Esophagus muscularis mucosa (tissue), 3 donors: ENCODE results near the gene ATG10.
A peak's percentile ranks its signal among the peaks of the same experiment; 100 is the strongest.

Source experiments
- CTCF ChIP-seq, 3 experiments: fragments of 200-600 bp in 2 of 3; fragments of 450-650 bp in 1 of 3; sonication (generic) in 2 of 3; IDR thresholded peaks; one replicate each; pipeline ENCODE4 v1.5.1; 2017 to 2019; ENCODE audit warnings: antibody characterized with exemption in 3 of 3, mild to moderate bottlenecking in 2 of 3, moderate library complexity in 1 of 3
- POLR2A ChIP-seq: fragments of 450-650 bp; IDR thresholded peaks from one replicate; pipeline ENCODE4 v1.6.1; 2017; ENCODE audit warnings: antibody characterized with exemption, moderate library complexity, mild to moderate bottlenecking, low read depth
- POLR2AphosphoS5 ChIP-seq, 2 donors: sonication (generic); formaldehyde crosslinking; IDR thresholded peaks; one replicate each; pipeline ENCODE4 v1.6.1; 2017; ENCODE audit warnings: antibody characterized with exemption in 2 of 2

DNA sequence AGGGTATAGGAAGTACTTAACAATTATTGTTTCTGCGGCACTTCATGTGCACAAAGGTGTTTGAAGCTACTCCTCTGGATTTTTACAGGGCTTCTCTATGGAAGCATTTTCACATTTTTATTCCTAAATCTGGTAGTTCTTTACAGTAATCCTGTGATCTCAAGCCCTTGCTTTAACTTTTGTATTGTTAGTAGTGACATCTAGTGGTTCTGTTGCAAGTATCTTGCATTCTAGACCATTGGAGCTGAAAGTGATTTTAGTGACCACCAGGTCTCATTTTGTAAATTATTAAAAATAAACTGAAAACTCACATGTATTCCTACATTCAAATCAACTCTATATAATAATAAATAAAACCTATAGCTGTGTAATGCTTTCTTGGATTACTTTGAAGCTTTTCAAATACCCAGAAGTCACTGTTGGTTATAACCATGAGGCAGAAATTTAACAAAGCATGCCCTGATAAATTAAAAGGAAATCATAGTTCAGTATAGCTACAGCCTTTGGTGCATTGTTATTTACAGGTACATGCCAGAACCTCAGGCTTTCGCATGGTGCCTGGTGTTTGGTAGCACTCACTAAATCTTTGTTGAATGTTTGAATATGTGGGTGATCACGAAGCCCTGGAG, 287.5 kb downstream of the ATG10 start:
- TF ChIP-seq POLR2AphosphoS5 (IDR thresholded peaks at IDR 0.05) (no peak), POLR2A (no peak), CTCF (IDR thresholded peaks at IDR 0.05) (peak in 2 of 3 experiments; percentile 32 to 35)
